Brain microvascular endothelial cell (primary cell): ENCODE results near the gene ARMC7.

ENCODE experiments used
- DNase-seq: peaks from one replicate; pipeline ENCODE4 v3.0.0-alpha.2; 2020
- H3K27ac ChIP-seq: fragments of 250-450 bp; sonication (Bioruptor Pico); 2 replicates; pipeline ENCODE4 v1.5.1; 2020; ENCODE audit warnings: mild to moderate bottlenecking, moderate library complexity
- H3K27me3 ChIP-seq: fragments of 250-450 bp; sonication (Bioruptor Pico); replicated peaks from 2 replicates; pipeline ENCODE4 v1.5.1; 2020; ENCODE audit warnings: mild to moderate bottlenecking
- H3K36me3 ChIP-seq: fragments of 250-450 bp; sonication (Bioruptor Pico); replicated peaks from 2 replicates; pipeline ENCODE4 v1.5.1; 2020; ENCODE audit warnings: mild to moderate bottlenecking
- H3K4me3 ChIP-seq: 2 replicates; pipeline ENCODE4 v1.5.1; 2011; ENCODE audit warnings: low read depth, mild to moderate bottlenecking, control low read depth, low read length, moderate library complexity
- in situ Hi-C: cut with HindIII; loops from 2 replicates; pipeline ENCODE4 v1.10.0; 2017; ENCODE audit warnings: low sequenced_read_pairs, low pct_ligation_motif_present
- TF ChIP-seq, protein P1 (sequence below): IDR thresholded peaks from 2 replicates; pipeline ENCODE4 v1.5.1; 2011; ENCODE audit warnings: low read depth, mild to moderate bottlenecking, moderate library complexity, low read length, control low read depth, inconsistent platforms; ENCODE audit errors: missing control alignments

ARMC7 gene

DNA sequence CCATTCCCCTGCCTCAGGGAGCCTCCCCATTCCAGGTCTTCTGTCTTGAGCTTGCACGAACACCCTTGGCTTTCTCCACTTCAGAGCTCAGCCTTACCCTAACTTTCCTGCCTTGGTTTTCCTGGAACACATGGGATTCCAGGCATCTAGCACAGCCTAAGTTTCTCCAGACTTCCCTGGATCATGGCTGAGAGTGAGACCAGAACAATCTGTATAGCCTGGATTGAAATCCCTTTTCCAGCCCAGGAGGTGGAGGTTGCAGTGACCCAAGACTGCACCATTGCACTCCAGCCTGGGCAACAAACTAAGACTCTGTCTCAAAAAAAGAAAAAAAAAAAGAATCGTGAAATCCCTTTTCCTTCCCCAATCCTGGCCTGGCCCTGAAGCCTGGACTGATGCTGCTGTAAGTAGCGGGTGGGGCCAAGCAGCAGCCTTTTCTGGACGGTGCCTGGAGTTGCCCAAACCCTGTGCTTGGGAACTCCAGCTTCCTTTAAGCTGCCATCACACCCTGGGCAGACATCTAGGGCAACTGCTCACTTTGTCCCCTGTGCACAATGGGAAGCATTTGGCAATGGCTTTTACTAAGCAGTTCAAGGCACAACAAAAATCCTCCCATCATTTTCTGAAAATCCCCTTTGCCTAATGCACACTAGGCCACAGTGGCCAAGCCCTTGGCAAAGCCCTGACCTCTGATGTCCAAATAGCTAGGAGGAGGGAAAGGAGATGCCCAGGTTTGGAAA is 34.0 kb upstream of the ARMC7 start:
- TF ChIP-seq, protein P1, sequence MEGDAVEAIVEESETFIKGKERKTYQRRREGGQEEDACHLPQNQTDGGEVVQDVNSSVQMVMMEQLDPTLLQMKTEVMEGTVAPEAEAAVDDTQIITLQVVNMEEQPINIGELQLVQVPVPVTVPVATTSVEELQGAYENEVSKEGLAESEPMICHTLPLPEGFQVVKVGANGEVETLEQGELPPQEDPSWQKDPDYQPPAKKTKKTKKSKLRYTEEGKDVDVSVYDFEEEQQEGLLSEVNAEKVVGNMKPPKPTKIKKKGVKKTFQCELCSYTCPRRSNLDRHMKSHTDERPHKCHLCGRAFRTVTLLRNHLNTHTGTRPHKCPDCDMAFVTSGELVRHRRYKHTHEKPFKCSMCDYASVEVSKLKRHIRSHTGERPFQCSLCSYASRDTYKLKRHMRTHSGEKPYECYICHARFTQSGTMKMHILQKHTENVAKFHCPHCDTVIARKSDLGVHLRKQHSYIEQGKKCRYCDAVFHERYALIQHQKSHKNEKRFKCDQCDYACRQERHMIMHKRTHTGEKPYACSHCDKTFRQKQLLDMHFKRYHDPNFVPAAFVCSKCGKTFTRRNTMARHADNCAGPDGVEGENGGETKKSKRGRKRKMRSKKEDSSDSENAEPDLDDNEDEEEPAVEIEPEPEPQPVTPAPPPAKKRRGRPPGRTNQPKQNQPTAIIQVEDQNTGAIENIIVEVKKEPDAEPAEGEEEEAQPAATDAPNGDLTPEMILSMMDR: no peak
- in situ Hi-C loops: no loop called here
- no peak for DNase-seq

DNA sequence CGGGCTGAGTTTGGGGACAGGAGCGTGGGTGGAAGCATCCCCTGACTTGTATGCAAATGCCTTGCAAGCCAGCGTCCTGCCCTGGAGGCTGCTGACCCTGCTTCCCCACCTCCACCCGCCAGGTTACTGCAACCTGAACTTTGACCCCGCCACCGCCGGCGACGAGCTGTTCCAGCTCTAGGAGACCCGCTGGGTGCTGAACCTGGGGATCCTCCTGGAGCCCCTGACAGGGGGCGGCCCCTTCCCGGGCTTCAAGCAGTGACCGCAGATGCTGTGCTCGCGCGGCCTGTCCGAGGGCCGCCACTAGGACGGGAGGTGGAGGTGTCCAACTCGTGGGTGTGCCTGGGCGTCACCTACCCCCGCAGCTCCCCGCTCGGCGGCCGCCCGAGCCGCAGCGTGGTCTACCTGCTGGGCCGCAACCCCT is 32.7 kb upstream of the ARMC7 start:
- no peaks in the 10 kb centered on the region for H3K36me3 ChIP-seq
- peak overlapping the region; percentile 36 for H3K4me3 ChIP-seq
- no peak overlapping the region for H3K27ac ChIP-seq
- DNase-seq: no peak
- in situ Hi-C loops: no loop called here
- H3K27me3 ChIP-seq: no peaks in the 10 kb centered on the region
- TF ChIP-seq, protein P1: peak; percentile 4

More for the DNA sequence above, 34.0 kb upstream of the ARMC7 start:
- Histone ChIP-seq H3K36me3 (no peaks in the 10 kb centered on the region), H3K27ac (no peak overlapping the region), H3K4me3 (no peak overlapping the region), H3K27me3 (no peaks in the 10 kb centered on the region)

DNA sequence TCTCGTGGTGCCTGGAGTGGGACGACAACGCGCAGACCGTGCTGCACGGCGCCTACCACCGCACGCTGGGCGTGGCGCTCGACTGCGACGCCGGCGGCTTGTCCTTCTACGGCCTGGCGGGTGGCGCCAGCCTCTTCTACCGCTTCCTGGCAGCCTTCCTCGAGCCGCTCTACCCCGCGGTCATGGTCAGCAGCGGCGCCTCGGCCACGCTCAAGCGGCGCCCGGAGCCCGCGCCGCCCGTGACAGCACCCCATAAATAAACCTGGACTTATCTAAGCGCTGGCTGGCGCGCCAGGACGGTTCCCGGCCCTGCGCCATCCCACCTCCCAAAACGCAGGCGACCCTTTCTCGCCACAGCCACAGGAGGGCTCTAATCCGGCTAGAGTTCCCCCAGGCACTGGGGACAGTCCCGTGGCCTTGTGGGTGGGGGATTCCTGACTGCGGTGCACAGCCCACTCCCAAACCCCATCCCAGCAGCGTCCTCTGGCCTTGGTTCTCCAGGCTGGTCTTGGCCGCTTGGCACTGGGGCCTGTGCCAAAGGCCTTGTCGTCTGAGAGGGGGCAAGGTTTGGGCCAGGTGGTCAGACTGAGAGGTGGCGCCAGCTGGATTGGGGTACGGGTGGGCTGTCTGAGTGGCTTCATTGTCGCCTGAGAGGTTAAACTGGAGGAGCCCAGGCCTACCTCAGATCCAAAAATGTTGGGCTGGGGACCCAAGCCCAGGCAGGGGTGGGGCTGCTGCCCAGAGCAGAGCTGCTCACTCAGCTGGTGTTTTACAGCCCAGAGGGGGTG is 32.1 kb upstream of the ARMC7 start:
- in situ Hi-C loops: no loop called here
- no peaks in the 10 kb centered on the region for H3K27me3 ChIP-seq
- DNase-seq: no peak
- peak overlapping the region; percentile 36 for H3K4me3 ChIP-seq
- H3K36me3 ChIP-seq: no peaks in the 10 kb centered on the region
- H3K27ac ChIP-seq: no peak overlapping the region
- TF ChIP-seq, protein P1: no peak

- Histone ChIP-seq H3K36me3 (no peaks in the 10 kb centered on the region), H3K27ac (peak overlapping the region; percentile 17), H3K4me3 (no peak overlapping the region), H3K27me3 (no peaks in the 10 kb centered on the region)
- in situ Hi-C loops: no loop called here
- peak; percentile 76 for DNase-seq
- TF ChIP-seq, protein P1: no peak
These were observed 31.3 kb upstream of the ARMC7 start for GRCh38 chr17:75078284-75079022.

DNA sequence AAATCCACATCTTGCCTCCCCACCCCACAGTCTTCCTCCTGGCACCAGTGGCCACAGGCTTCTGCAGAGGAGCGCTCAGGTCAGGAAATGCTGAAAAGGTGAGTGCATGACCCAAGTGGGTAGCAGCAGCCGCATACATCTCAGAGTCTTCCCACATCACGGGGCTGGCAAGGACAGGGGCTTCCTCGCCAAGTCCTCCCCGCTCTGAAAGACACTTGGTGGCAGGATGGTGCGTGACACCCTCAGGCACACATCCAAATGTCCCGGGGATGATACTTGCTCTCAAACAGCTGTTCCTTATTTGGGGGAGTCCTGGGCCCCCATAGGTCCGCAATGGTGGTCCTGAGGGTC is 30.8 kb upstream of the ARMC7 start:
- no peak for DNase-seq
- no peak overlapping the region for H3K4me3 ChIP-seq

More for the DNA sequence above, 30.8 kb upstream of the ARMC7 start:
- peak overlapping the region; percentile 17 for H3K27ac ChIP-seq
- H3K27me3 ChIP-seq: no peaks in the 10 kb centered on the region
- in situ Hi-C loops: no loop called here
- TF ChIP-seq, protein P1: no peak
- H3K36me3 ChIP-seq: no peaks in the 10 kb centered on the region
